Loucy (cell line): ENCODE measurements around the gene MAGEA3.
"Not testable (repeated sequence)": the region's sequence is repeated elsewhere in the genome, so short reads cannot be mapped to it uniquely, and the experiment has no call there.

ENCODE experiments used
- CTCF ChIP-seq: fragments of 200-600 bp; sonication (generic); conservative IDR thresholded peaks from 2 replicates; pipeline ENCODE4 v1.5.1; 2014; ENCODE audit warnings: mild to moderate bottlenecking, antibody characterized with exemption, low read length
- EZH2phosphoT487 ChIP-seq: fragments of 200-600 bp; IDR thresholded peaks from 2 replicates; pipeline ENCODE4 v1.6.1; 2018; ENCODE audit warnings: antibody characterized with exemption, mild to moderate bottlenecking, moderate library complexity, borderline replicate concordance

- not testable (repeated sequence) for TF ChIP-seq CTCF, EZH2phosphoT487
Measured at GRCh38 chrX:152681012-152681411, 17.6 kb upstream of the MAGEA3 start.
